ENCODE data around the gene INF2. TPM values are rescaled to one million over a fixed set of nuclear protein-coding genes. Genes with fewer than 3 reads are reported as not detected.

Gene INF2
- total and polyA plus RNA-seq, 4 donors = 13.1 to 51.6 (median 25.5) TPM

DNA sequence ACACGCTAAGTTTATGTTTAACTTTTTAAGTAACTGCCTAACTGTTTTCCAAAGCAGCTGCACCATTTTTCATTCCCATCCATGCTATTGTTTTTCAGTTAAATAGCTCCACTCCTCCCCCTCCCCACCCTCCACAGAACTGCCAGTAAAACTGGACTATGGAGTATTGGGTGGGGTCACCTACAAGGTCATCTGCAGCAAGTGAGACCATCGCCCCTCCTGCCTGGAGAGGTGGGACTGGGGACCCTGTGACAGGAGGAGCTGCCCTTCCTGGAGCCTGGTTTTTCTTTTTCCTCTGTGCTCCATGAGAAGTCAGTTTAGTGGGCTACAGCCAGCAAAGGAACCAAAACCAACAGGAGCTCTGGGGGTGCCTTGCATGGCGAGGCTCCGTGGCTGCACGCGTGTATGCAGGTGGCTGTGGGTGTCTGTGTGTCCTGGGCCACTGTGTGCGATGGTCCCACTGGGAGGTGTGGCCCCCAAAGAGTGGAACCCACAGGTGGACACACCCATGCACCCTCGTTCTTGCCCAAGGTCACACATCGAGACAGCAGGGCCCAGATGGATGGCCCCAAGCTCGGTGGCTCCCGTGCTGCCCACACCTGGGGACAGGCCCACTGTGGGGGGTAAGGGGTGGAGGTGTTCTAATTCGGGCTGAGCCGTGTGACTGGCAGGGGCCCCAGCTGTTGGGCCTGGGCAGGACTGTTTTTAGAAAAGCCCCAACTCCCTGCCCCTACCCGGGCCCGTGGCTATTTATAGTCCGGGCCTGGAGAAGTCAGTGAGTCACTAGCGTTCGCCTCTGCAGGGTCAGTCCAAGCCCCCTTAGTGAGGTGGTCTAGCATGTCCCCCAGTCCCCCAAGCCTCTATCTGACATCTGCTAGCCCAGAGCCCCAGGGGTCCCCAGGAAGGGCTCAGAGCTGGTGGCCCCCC is 32.4 kb downstream of the INF2 start:
- H3K9me3 ChIP-seq (ENCODE audit: control insufficient read depth in 4 of 4, low read length in 3 of 4) = no peaks in the 10 kb centered on the region
- no peak overlapping the region for H3K27ac ChIP-seq (ENCODE audit: low read depth in 1 of 2, low read length in 2 of 2)
- no peak overlapping the region for H3K4me3 ChIP-seq (ENCODE audit: low read depth in 1 of 3, low read length in 3 of 3)
- H3K36me3 ChIP-seq (ENCODE audit: control insufficient read depth in 4 of 4, insufficient read depth in 3 of 4, low read depth in 1 of 4, low read length in 3 of 4) = peaks cover 2 to 9% (median 4%) of the 10 kb centered on the region in 4 donors
- TF ChIP-seq HNF4A (conservative IDR thresholded peaks at IDR 0.05) (no peak), FOXA1 (IDR thresholded peaks at IDR 0.05) (no peak), YY1 (IDR thresholded peaks at IDR 0.05) (no peak), NR2F2 (IDR thresholded peaks at IDR 0.05) (no peak), EGR1 (IDR thresholded peaks at IDR 0.05; ENCODE audit: low read depth in 2 of 2) (no peak), TAF1 (conservative IDR thresholded peaks at IDR 0.05) (no peak), HNF4G (IDR thresholded peaks at IDR 0.05) (no peak), FOXA2 (IDR thresholded peaks at IDR 0.05) (no peak), RXRA (IDR thresholded peaks at IDR 0.05) (no peak), SP1 (IDR thresholded peaks at IDR 0.05) (no peak), RAD21 (IDR thresholded peaks at IDR 0.05) (no peak), JUND (IDR thresholded peaks at IDR 0.05) (no peak), GABPA (IDR thresholded peaks at IDR 0.05 in 1 of 2, conservative IDR thresholded peaks at IDR 0.05 in 1 of 2) (no peak)
- TF ChIP-seq, protein P1, sequence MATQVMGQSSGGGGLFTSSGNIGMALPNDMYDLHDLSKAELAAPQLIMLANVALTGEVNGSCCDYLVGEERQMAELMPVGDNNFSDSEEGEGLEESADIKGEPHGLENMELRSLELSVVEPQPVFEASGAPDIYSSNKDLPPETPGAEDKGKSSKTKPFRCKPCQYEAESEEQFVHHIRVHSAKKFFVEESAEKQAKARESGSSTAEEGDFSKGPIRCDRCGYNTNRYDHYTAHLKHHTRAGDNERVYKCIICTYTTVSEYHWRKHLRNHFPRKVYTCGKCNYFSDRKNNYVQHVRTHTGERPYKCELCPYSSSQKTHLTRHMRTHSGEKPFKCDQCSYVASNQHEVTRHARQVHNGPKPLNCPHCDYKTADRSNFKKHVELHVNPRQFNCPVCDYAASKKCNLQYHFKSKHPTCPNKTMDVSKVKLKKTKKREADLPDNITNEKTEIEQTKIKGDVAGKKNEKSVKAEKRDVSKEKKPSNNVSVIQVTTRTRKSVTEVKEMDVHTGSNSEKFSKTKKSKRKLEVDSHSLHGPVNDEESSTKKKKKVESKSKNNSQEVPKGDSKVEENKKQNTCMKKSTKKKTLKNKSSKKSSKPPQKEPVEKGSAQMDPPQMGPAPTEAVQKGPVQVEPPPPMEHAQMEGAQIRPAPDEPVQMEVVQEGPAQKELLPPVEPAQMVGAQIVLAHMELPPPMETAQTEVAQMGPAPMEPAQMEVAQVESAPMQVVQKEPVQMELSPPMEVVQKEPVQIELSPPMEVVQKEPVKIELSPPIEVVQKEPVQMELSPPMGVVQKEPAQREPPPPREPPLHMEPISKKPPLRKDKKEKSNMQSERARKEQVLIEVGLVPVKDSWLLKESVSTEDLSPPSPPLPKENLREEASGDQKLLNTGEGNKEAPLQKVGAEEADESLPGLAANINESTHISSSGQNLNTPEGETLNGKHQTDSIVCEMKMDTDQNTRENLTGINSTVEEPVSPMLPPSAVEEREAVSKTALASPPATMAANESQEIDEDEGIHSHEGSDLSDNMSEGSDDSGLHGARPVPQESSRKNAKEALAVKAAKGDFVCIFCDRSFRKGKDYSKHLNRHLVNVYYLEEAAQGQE (IDR thresholded peaks at IDR 0.05) = no peak
- TF ChIP-seq, protein P2, sequence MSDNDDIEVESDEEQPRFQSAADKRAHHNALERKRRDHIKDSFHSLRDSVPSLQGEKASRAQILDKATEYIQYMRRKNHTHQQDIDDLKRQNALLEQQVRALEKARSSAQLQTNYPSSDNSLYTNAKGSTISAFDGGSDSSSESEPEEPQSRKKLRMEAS (IDR thresholded peaks at IDR 0.05) = no peak
- TF ChIP-seq, protein P3, sequence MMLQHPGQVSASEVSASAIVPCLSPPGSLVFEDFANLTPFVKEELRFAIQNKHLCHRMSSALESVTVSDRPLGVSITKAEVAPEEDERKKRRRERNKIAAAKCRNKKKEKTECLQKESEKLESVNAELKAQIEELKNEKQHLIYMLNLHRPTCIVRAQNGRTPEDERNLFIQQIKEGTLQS (IDR thresholded peaks at IDR 0.05) = no peak
- TF ChIP-seq, protein P4, sequence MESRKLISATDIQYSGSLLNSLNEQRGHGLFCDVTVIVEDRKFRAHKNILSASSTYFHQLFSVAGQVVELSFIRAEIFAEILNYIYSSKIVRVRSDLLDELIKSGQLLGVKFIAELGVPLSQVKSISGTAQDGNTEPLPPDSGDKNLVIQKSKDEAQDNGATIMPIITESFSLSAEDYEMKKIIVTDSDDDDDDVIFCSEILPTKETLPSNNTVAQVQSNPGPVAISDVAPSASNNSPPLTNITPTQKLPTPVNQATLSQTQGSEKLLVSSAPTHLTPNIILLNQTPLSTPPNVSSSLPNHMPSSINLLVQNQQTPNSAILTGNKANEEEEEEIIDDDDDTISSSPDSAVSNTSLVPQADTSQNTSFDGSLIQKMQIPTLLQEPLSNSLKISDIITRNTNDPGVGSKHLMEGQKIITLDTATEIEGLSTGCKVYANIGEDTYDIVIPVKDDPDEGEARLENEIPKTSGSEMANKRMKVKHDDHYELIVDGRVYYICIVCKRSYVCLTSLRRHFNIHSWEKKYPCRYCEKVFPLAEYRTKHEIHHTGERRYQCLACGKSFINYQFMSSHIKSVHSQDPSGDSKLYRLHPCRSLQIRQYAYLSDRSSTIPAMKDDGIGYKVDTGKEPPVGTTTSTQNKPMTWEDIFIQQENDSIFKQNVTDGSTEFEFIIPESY (IDR thresholded peaks at IDR 0.05) = no peak
- TF ChIP-seq, protein P5, sequence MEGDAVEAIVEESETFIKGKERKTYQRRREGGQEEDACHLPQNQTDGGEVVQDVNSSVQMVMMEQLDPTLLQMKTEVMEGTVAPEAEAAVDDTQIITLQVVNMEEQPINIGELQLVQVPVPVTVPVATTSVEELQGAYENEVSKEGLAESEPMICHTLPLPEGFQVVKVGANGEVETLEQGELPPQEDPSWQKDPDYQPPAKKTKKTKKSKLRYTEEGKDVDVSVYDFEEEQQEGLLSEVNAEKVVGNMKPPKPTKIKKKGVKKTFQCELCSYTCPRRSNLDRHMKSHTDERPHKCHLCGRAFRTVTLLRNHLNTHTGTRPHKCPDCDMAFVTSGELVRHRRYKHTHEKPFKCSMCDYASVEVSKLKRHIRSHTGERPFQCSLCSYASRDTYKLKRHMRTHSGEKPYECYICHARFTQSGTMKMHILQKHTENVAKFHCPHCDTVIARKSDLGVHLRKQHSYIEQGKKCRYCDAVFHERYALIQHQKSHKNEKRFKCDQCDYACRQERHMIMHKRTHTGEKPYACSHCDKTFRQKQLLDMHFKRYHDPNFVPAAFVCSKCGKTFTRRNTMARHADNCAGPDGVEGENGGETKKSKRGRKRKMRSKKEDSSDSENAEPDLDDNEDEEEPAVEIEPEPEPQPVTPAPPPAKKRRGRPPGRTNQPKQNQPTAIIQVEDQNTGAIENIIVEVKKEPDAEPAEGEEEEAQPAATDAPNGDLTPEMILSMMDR (IDR thresholded peaks at IDR 0.05; ENCODE audit: low read depth, low read length, missing input control) = no peak
- no peak for DNase-seq (ENCODE audit: low spot score)
- 85% methylated on average over 18 of the region's 18 CpGs for WGBS
- H3K4me1 ChIP-seq (ENCODE audit: control insufficient read depth in 4 of 4, insufficient read depth in 4 of 4, low read length in 3 of 4) = peaks cover 11 to 37% (median 24%) of the 10 kb centered on the region in 4 donors
- no peaks in the 10 kb centered on the region for H3K27me3 ChIP-seq (ENCODE audit: control insufficient read depth in 4 of 4, insufficient read depth in 4 of 4, low read length in 3 of 4)
- H3K9ac ChIP-seq (ENCODE audit: low read depth in 1 of 2, low read length in 2 of 2) = no peak overlapping the region
